Measurements from ENCODE around the gene CLSTN1. TPM values are rescaled to one million over a fixed set of nuclear protein-coding genes. Genes with fewer than 3 reads are reported as not detected.
"Not testable (repeated sequence)": the region's sequence is repeated elsewhere in the genome, so short reads cannot be mapped to it uniquely, and the experiment has no call there.

CLSTN1 gene
- total and polyA plus RNA-seq, 12 donors, result 37.1 to 79.8 (median 63.8) TPM

GRCh38 chr1:9792156-9793042 lies 31.4 kb downstream of the CLSTN1 start:
- Histone ChIP-seq H3K4me1 (peaks cover 3 to 45% (median 31%) of the 10 kb centered on the region in 9 donors), H3K36me3 (no peaks in the 10 kb centered on the region), H3K27me3 (no peaks in the 10 kb centered on the region), H3K4me3 (no peak overlapping the region), H3K9me3 (no peaks in the 10 kb centered on the region), H3K27ac (no peak overlapping the region)
- 53 to 59% methylated on average over 14 of the region's 14 CpGs for WGBS, 2 donors
- intact Hi-C loops (cut with DNase I), result no loop called here
- TF ChIP-seq CTCF (IDR thresholded peaks at IDR 0.05), result no peak
- ATAC-seq (peak in 4 of 8 donors; percentile 23 to 56 (median 42)), DNase-seq (no peak)

- H3K9me3 ChIP-seq, H3K36me3 ChIP-seq, DNase-seq, ATAC-seq, H3K4me3 ChIP-seq, H3K27me3 ChIP-seq, H3K27ac ChIP-seq: not testable (repeated sequence)
- 98 to 99% methylated on average over 4 of the region's 4 CpGs for WGBS, 2 donors
- peaks cover 0 to 25% (median 14%) of the 10 kb centered on the region in 9 donors for H3K4me1 ChIP-seq
- intact Hi-C loops (cut with DNase I), result loop anchor here in 3 of 10 donors (5.0 to 10.0 kb wide), 3 partner anchors 78 to 125 kb away; partner anchors contain the start of gene CTNNBIP1 (in 2 of the 3)
Measured at GRCh38 chr1:9789700-9790099, 34.1 kb downstream of the CLSTN1 start.

GRCh38 chr1:9787702-9788101 lies 36.1 kb downstream of the CLSTN1 start:
- H3K9me3 ChIP-seq, result no peaks in the 10 kb centered on the region
- intact Hi-C loops (cut with DNase I), result loop anchor here in 3 of 10 donors (5.0 to 10.0 kb wide), 3 partner anchors 80 to 127 kb away; partner anchors contain the start of gene CTNNBIP1 (in 2 of the 3)
- no peak for DNase-seq
- no peaks in the 10 kb centered on the region for H3K36me3 ChIP-seq
- H3K27me3 ChIP-seq, result no peaks in the 10 kb centered on the region
- H3K4me3 ChIP-seq, result peak overlapping the region in 1 of 10 donors; percentile 20
- WGBS, 2 donors, result 91 to 93% methylated on average over 8 of the region's 8 CpGs
- TF ChIP-seq CTCF (IDR thresholded peaks at IDR 0.05), result no peak
- peaks cover 0 to 12% (median 7%) of the 10 kb centered on the region in 9 donors for H3K4me1 ChIP-seq
- H3K27ac ChIP-seq, result peak overlapping the region in 1 of 10 donors; percentile 16
- no peak for ATAC-seq

- Histone ChIP-seq H3K27ac (no peak overlapping the region), H3K9me3 (no peaks in the 10 kb centered on the region), H3K4me1 (peaks cover 0 to 16% (median 0%) of the 10 kb centered on the region in 9 donors), H3K27me3 (no peaks in the 10 kb centered on the region), H3K36me3 (no peaks in the 10 kb centered on the region), H3K4me3 (no peak overlapping the region)
- no peak for ATAC-seq
- no peak for DNase-seq
- intact Hi-C loops (cut with DNase I), result loop anchor here in 7 of 10 donors (2.0 to 10.0 kb wide), 5 partner anchors 81 to 129 kb away; partner anchors contain the start of gene CTNNBIP1 (in 2 of the 7)
- no peak for TF ChIP-seq CTCF (IDR thresholded peaks at IDR 0.05)
- WGBS, 2 donors, result 58 to 70% methylated on average over 6 of the region's 6 CpGs
Measured at GRCh38 chr1:9785406-9785805, 38.4 kb downstream of the CLSTN1 start.

All from heart right ventricle (tissue), 16 donors.